ENCODE measurements around the gene TRIO.

TRIO gene

DNA sequence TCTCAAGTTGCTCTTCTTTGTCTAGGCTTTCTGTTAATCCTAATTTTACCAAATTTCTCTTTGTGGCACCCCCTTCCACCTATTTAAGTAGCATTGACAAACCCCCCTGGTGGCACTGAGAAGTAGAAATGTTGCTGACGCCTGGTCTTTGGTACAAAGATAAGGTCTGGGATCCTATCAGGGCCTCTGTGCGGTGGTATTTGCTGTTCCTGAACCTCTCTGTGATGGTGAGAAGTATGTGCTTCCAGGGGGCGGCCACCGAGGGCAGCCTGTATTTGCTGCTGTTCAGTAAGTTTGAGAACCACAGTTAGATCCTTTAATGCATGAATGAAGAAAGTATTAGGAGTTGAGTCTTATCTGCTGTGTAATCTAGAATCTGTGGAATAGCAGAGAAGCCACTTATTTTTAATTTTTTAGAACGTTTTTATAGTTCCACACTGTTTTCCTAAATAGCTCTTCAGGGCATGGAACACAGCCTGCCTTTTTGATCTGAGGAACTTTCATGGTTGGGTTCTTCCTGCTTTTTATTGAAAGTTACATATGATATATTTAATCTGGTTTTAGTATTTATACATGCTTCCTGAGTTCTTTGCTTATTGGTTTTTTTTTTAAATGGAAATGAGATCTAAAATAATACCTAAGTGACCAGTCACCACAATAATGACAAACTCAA, 124.2 kb downstream of the TRIO start:
- no peak for DNase-seq (ENCODE audit: low read depth)

DNA sequence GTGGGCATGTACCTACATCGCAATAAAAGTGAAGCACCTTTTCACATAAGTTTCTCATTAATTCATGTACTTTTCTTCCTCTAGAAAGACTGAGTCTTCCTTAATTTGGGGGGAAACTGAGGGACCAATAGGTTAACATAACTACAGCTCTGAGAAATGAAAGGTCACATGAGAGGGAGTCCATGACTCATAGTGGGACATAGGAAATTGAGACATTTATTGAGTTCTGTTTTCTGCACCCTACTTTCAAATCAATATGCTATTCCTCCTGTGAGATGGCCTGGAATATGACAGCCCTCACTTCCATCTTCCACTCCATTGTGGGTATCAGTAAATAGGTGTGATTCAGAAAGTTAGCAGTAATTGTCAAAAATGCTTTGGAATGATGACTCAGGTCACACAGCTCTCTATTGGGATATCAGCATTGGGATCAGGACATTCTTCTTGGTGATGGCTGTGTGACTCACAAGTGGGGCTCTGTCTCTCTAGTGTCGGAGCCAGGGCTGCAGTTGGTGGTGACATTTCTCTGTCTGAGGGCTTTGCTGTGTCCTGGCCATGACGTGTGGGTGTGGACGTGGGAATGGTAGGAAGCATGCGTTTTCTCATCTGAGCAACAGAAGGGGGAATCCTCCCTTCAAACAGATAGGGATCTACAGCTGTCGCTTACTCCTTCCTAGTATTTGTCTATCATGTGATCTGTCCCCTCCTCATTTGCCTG, 125.0 kb downstream of the TRIO start:
- DNase-seq (ENCODE audit: low read depth) = peak; percentile 83

DNA sequence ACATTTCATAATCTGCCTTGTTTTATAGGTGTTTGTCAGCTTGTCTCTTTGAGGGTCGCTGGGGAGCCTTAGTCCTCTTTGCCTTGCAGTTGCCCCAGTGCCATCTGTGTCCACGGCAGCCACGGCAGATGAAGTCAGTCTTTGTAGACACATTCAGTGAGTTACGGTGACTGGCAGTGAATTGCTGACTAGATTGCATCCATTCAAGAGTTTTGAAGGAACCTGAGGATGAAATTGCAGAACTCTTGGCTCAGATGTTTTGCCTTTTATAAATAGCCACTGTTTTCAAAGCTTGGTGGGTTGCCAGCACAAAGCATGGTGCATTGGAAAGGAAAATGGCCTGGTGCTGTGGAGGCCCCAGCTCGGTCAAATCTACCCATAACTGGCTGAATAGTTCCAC, 125.6 kb downstream of the TRIO start:
- DNase-seq (ENCODE audit: low read depth) = no peak

DNA sequence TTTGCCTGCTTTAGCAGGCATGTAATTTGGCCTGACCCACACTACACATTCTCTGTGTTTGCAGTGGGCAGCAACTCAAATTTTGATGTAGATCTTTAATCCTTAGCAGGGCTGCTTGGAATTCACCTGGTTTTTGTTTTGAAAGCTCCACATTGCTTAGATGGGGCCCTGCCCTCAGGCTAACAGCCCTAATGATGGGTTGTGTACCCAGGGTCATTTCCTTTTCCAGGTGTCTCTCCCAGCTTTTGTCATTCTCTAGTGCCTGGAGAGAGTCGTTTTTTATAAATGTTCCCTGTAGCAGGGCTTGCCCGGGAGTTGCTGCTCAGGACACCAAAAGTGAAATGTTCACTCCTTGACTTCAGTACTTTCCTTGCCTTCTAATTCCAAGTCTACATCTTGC, 126.3 kb downstream of the TRIO start:
- DNase-seq (ENCODE audit: low read depth) = no peak

DNA sequence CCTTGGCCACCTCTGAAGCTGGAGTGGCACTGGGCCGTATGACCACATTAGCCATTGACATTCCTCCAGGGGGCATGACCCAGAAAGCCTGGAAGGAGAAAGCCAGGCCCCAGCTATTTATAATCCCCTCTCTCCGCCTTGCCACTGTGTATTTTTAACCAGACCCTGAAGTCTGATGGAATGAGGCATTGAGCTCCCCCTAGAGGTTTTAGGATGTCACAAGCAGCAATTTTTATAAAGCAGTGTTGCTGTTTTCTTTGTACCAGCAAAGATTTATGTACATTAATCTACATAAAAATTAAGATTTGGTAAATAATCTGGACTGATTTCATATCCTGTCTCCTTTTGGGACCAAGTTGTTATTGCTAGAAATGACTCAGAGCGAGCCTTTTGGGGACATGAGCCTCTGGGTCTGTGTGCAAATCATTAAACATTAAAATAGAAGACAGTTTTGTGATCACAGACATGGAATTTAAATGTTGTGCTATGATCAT, 127.1 kb downstream of the TRIO start:
- DNase-seq (ENCODE audit: low read depth) = peak; percentile 44

DNA sequence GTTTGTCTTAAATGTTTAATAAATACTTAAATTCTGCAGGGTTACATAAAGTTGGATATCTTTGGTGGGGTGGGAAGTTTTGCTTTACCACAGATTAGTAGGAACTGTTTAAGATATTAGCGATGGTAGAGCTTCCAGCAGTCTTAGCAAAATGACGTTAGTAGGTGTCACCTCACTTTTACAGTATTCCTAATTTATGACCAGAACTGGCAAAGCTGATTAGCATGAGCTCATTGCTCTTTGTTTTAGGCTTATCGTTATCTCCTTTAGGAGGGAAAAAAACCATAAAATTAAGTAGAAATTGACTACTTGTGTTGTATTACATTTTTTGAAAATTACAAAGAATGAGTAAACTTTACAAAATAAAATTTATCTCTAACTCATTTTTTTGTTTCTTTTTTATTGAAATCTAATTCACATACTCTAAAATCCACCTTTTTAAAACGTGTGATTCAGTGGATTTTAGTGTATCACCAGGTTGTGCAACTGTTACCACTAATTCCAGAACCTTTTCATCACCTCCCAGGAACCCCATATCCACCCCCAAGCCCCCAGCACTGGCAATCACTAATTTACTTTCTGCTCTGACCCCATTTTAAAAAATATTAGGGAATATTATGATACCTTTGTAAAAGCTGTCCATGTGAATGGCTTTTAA, 129.5 kb downstream of the TRIO start:
- no peak for DNase-seq (ENCODE audit: low read depth)

DNA sequence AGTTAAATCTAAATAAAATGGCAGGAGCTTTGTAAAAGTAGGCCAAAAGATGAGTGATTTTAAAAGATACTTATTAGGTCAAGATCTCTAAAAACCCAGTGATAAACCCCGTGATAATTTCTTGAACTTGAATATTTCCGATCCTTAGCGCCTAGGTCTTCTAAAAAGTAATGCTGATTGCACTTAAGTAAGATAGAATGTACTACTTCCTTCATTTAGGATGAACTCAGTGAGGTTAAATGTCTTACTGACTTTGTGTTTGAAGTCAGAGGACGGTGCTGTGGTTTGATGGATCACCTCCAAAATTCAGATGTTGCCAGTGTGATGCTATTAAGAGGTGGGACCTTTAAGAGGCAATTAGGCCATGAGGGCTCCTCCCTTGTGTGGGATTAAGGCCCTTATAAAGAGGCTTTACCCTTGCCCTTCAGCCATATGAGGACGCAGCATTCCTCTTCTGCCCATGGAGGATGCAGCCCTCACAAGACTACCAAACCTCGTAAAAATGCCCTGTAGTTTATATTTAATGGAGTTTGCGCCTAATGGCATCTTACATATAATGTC, 130.1 kb downstream of the TRIO start:
- no peak for DNase-seq (ENCODE audit: low read depth)

DNA sequence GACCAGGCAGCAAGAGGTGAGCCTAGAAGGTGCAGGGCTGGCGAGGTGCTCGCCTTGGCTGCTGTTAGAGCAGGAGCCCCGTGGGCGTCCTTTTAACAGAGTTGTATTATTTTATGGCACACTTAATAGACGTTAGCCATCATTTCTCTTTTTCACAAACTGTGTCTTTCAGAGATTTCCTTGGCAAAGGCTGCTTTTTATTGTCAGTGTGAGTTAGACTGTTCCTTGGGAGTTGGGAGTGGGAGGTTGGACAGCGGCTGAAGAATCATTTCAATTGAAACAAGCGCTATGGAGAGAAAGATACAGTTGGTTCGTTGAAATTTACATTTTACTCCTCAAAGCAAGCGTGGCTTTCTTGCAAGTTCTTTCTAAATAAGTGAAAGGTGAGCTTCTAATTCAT, 133.2 kb downstream of the TRIO start:
- DNase-seq (ENCODE audit: low read depth) = no peak

DNA sequence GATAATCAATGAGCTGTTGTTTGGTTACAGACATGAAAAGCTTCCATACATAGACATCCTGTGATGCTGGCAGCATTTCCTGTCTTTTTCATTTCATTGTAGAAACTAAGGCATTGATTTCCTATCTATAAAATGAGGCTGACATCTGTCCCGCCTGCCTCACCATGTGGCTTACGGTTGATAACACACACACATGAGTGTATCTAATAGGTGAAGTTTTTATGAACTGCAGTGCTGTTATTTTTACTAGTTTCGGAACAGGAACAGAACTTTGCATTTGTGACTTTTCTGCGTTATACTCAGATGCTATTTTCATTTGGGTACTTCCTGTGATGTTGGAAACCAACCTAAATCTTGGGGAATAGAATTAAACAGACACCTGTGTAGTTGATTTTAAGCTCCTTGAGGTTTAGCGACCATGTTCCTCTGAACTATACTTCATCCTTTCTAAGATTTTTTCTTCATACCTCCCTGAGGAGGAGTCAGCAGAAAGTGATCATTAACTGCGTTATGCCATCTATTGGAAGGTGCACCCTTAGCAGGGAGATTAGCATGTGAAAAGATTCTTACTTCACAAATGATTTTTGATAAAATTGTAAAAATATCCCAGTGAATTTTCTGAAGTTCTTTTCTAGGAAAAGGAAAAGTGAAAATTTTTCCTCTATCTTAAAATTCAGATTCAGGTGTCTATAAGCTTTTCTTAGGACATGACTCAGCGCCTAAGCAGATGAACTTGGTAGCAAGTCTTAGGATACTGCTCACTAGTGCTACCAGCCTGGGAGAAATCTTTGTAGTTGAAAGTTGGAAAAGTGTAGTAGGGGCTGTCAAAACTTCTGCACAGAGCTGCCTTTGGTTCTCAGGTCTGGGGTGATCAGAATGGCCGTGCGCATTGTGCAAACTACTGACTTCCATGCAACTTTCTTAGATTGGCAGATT, 134.5 kb downstream of the TRIO start:
- no peak for DNase-seq (ENCODE audit: low read depth)

DNA sequence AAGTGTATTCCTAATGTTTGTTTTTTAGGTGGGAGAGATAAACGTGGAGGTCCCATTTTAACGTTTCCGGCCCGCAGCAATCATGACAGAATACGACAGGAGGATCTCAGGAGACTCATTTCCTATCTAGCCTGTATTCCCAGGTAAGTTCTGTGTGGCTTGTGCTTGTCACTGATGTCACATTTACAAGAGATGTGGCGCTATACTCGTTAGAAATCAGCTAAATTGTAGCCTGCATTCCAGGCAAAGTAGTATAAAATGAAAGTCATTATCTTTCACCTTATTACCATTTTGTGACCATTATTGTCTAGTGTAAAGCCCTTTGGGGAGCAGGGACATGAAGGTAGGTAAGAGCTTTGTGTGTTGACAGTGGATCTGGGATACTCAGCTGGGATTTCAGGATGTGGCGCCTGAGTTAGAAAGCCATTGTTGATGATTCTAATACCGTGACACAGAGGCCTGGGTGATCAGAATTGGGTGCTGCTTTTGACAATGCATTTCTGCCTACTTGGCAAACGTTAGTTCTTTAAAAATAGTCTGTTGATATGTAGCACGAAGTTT, 137.2 kb downstream of the TRIO start:
- no peak for DNase-seq (ENCODE audit: low read depth)

DNA sequence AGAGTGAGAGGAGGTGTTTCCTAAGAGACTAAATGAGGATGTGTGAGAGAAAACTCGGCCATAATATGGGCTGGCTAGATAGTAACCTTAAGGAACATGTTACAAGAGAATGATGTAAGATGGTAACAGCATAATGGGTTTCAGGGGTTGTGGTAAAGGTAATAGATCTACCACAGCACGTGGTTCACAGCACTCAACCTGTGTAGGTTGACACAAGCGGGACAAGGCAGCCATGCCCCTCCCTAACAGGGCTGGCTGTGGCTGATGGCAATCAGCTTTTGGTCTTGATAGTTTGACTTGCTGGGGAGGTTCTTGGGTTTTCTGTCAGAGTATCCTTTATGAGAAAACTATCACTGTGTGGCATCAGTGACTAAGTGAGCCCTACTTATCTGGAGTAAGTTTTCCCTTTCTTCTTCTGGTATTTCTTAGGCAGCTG, 138.6 kb downstream of the TRIO start:
- no peak for DNase-seq (ENCODE audit: low read depth)

DNA sequence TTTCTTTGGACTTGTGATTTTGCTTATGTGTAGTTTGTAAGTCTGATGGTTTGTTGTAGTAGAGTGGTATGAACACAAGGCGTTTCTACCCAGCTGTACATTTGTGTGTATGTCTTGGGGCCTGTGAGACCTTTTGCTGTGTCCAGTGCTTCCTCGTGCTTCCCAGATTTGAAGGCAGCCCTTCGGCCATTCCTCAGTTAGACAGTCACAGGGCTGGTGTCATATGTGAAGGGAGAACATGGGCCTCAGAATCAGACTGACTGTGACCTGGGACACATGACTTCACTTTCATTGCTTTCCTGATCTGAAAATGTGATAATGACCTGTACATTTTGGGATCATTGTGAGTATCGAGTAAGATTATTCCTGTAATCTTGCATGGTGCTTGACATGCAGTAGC, 140.0 kb downstream of the TRIO start:
- no peak for DNase-seq (ENCODE audit: low read depth)

DNA sequence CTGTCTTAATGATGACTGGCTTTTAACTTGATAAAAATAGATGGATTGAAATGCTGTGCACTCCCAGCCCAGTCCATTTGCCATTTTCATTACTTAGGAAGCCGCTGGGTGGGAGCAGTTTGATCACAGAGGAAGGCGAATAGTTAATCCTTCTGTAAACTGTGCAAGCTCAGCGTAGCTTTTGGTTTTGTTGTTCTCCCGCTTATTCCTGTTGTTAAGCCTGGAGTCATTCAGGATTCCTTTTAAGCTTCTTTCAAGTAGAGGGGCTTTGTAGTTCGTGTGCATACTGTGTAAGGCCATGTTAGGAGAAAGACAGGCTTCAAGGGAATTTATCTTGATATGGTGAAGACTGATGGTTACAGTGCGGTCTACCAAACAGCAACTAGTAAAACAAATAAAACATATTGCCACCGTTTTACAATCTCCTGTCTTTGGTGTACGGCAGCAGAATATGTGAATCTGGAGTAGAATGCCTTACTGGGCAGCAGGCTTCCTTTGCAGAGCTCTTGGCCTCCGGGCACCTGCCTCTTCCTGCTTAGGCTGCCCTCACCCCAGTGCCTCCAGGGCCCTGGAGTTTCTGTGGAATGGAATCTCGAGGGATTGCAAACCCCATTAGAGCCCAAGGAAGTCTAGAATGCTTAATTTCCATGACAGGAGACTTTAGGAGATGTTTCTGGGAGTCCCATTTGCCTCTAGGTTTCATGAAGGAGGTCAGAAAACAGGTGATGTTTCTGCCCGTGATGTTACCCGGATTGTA, 141.4 kb downstream of the TRIO start:
- no peak for DNase-seq (ENCODE audit: low read depth)

DNA sequence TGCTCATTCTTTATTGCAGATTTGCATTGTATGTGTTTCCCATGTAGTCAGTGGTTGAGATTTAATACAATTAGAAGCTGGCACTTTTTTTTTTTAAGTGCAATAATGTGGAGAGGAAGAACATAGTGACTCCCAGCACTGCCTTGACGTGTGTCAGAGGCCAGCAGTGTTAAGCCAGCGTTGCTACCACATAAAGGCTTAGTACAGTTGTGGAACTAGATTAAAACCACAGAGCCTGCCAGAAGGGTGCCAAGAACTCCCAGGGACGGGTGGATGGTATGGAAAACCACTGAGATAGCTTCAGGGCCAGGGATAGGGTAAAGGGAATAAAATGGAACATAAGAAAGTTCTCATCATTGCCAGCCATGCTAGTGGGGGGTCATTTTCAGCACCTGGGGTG, 142.9 kb downstream of the TRIO start:
- no peak for DNase-seq (ENCODE audit: low read depth)

DNA sequence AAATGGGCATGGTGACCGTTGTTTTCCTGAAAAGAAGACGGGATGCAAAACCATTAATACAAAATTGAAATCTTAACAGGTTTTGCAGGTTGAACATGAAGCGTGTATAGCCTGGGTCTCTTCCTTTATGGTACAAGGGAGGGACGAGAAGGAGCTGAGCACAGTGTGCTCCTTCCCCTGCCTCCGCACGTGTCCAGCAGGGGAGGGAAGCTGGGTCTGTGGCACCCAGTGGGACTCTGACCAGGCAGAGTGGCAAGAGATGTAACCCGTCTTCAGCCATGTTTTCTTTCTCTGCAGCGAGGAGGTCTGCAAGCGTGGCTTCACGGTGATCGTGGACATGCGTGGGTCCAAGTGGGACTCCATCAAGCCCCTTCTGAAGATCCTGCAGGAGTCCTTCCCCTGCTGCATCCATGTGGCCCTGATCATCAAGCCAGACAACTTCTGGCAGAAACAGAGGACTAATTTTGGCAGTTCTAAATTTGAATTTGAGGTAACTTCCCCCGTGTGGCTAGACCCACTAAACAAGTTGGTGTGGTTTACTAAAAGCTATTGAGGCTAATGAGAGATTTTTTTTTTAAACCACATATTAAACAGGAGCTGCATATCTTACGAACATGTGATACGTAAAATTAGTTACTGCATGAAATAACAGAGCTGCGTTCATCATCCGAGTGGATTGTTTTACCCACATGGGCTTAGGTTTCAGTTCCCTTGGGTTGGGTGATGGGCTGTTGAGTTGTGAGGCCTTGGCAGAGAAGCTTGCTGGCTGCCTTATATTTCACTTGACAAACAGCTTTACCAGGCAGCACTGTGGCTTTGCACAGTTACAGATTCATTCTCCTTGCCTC, 143.7 kb downstream of the TRIO start:
- no peak for DNase-seq (ENCODE audit: low read depth)

DNA sequence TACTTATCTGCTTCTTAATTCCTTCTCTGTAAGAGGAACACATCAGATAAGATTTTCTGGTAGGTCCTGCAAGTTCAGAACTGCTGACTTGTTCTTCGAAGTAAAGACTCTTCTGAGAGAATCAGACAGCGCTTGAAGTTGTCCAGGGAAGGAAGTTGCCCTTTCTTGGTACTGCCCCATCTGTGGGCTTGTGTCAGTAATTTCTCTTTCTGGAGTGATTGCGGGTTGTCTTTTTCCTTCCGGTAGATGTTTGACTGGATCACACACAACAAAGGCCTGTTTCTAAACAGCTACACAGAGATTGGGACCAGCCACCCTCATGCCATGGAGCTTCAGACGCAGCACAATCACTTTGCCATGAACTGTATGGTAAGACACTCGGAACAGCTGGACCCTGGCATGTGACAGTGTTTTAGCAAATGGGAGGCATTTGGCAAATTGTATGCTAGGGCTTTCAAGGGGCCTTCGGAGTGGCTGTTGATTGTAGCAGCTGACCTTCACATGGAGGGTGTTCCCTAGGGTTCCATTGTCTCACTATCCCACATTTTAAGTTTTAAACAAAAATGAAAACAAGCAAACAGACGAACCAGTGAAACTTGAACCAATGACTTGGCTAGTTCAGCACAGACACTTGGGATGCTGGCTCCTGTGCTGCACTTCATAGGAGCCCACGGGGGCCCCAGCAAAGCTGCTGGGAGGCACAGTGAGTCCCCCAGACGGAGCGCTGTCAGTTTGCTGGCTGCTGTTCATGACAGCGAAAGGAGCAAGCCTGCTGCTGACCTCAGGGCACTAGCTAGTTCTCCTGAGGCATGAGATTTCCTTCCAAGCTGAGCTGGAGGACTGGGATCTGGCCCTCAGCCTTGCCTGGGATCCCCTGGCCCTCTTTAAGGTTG, 149.9 kb downstream of the TRIO start:
- DNase-seq (ENCODE audit: low read depth) = no peak

DNA sequence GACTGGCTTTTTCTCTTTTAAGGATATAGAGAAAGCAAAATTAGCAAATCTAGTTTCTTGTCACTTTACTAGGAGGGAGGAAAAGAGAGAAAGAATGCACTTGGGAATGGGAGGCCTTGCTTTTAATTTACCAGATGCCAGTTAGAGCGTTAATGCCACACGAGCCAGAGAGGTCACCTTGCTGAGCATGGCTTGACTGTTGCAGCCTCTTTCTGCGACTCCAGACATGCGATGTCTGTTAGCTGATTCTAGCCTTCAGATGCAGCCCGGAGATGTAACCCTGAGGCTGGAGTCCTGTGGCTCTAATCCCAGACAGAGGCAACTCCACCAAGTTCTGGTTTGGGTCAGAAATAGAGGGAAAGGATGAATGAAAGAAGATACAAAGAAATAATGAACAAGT, 152.5 kb downstream of the TRIO start:
- no peak for DNase-seq (ENCODE audit: low read depth)

DNA sequence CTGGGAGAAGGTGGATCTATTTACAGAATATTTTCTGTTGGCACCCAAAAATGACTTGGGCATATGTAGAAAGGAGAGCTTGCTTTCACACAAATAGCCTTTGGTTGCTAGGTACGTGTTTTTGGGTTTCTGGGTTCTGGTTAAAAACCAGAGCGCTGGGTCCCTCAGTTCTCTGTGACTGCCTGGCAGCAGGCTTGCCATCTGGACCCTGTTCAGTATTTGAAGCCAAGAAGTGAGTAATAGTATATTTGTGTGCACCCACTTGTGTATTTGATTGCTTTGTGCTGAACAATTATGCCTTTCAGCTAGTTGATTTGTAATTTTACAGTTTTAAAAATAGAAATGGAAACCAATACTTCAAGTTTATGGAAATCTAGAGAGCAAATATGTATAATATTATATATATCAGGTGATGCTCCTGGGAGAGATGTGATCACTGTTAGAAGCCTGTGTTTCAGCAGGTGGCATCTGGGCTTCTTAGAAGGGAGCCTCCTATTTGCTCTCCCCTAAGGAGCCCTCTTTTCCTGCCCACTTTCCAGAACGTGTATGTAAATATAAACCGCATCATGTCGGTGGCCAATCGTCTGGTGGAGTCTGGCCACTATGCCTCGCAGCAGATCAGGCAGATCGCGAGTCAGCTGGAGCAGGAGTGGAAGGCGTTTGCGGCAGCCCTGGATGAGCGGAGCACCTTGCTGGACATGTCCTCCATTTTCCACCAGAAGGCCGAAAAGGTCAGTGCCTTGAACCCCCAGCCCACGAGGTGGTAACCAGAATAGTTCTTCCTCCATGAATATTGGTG, 153.6 kb downstream of the TRIO start:
- DNase-seq (ENCODE audit: low read depth) = no peak
